ENCODE measurements around the gene NCAPG2. TPM values are rescaled to one million over a fixed set of nuclear protein-coding genes. Genes with fewer than 3 reads are reported as not detected.

NCAPG2 gene
- polyA plus RNA-seq, 1 donor from 2014 or later: 8.3 TPM

- Histone ChIP-seq H3K9me2 (ENCODE audit: insufficient read depth, low read length) (no peaks in the 10 kb centered on the region), H3K4me3 (ENCODE audit: low read length) (no peak overlapping the region), H3K27me3 (ENCODE audit: insufficient read depth, low read depth, low read length) (no peaks in the 10 kb centered on the region), H4K20me1 (ENCODE audit: insufficient read depth) (no peaks in the 10 kb centered on the region), H3K9ac (ENCODE audit: low read length) (no peak overlapping the region), H3F3A (ENCODE audit: insufficient read depth, low read length, poor library complexity, severe bottlenecking) (no peaks in the 10 kb centered on the region), H3K27ac (ENCODE audit: low read length) (no peak overlapping the region), H2AFZ (ENCODE audit: low read depth, low read length) (no peak overlapping the region), H3K79me2 (replicated peaks; ENCODE audit: insufficient read depth, low read length) (no peaks in the 10 kb centered on the region), H3K9me3 (ENCODE audit: low read length) (no peaks in the 10 kb centered on the region), H3K36me3 (ENCODE audit: insufficient read depth, low read length) (no peaks in the 10 kb centered on the region), H3K4me2 (ENCODE audit: low read length) (no peak overlapping the region)
- TF ChIP-seq TAF1 (IDR thresholded peaks at IDR 0.05; ENCODE audit: low read depth): no peak
These were observed 18.1 kb upstream of the NCAPG2 start for GRCh38 chr7:158722574-158723237.

GRCh38 chr7:158720112-158720511 lies 15.5 kb upstream of the NCAPG2 start:
- H3K36me3 ChIP-seq (ENCODE audit: insufficient read depth, low read length): no peaks in the 10 kb centered on the region
- no peak overlapping the region for H3K9ac ChIP-seq (ENCODE audit: low read length)
- H3K9me2 ChIP-seq (ENCODE audit: insufficient read depth, low read length): no peaks in the 10 kb centered on the region
- H3K4me2 ChIP-seq (ENCODE audit: low read length): no peak overlapping the region
- H2AFZ ChIP-seq (ENCODE audit: low read depth, low read length): no peak overlapping the region
- H3K27me3 ChIP-seq (ENCODE audit: insufficient read depth, low read depth, low read length): no peaks in the 10 kb centered on the region
- H3K79me2 ChIP-seq (replicated peaks; ENCODE audit: insufficient read depth, low read length): no peaks in the 10 kb centered on the region
- TF ChIP-seq TAF1 (IDR thresholded peaks at IDR 0.05; ENCODE audit: low read depth) (no peak), POLR2AphosphoS5 (IDR thresholded peaks at IDR 0.05) (no peak), RAD21 (conservative IDR thresholded peaks at IDR 0.05) (no peak)
- no peaks in the 10 kb centered on the region for H3K9me3 ChIP-seq (ENCODE audit: low read length)
- H3F3A ChIP-seq (ENCODE audit: insufficient read depth, low read length, poor library complexity, severe bottlenecking): no peaks in the 10 kb centered on the region
- H3K4me3 ChIP-seq (ENCODE audit: low read length): no peak overlapping the region
- H3K27ac ChIP-seq (ENCODE audit: low read length): no peak overlapping the region
- no peaks in the 10 kb centered on the region for H4K20me1 ChIP-seq (ENCODE audit: insufficient read depth)

- Histone ChIP-seq H3K9me3 (ENCODE audit: low read length) (no peaks in the 10 kb centered on the region), H3K79me2 (replicated peaks; ENCODE audit: insufficient read depth, low read length) (no peaks in the 10 kb centered on the region), H3K9ac (ENCODE audit: low read length) (no peak overlapping the region), H3F3A (ENCODE audit: insufficient read depth, low read length, poor library complexity, severe bottlenecking) (no peaks in the 10 kb centered on the region), H2AFZ (ENCODE audit: low read depth, low read length) (no peak overlapping the region), H3K9me2 (ENCODE audit: insufficient read depth, low read length) (no peaks in the 10 kb centered on the region), H3K36me3 (ENCODE audit: insufficient read depth, low read length) (no peaks in the 10 kb centered on the region), H3K4me3 (ENCODE audit: low read length) (no peak overlapping the region), H3K27ac (ENCODE audit: low read length) (no peak overlapping the region), H4K20me1 (ENCODE audit: insufficient read depth) (no peaks in the 10 kb centered on the region), H3K4me2 (ENCODE audit: low read length) (no peak overlapping the region), H3K27me3 (ENCODE audit: insufficient read depth, low read depth, low read length) (no peaks in the 10 kb centered on the region)
- TF ChIP-seq TAF1 (IDR thresholded peaks at IDR 0.05; ENCODE audit: low read depth) (no peak), REST (IDR thresholded peaks at IDR 0.05; ENCODE audit: borderline replicate concordance) (no peak), RAD21 (conservative IDR thresholded peaks at IDR 0.05) (no peak), MXI1 (conservative IDR thresholded peaks at IDR 0.05; ENCODE audit: poor library complexity, severe bottlenecking) (no peak), POLR2AphosphoS5 (IDR thresholded peaks at IDR 0.05) (no peak), EP300 (conservative IDR thresholded peaks at IDR 0.05; ENCODE audit: poor library complexity, severe bottlenecking) (no peak), EZH2 (IDR thresholded peaks at IDR 0.05; ENCODE audit: borderline replicate concordance, insufficient read depth, low read length, poor library complexity, severe bottlenecking) (no peak), SMC3 (conservative IDR thresholded peaks at IDR 0.05; ENCODE audit: poor library complexity) (no peak), CTCF (IDR thresholded peaks at IDR 0.05; ENCODE audit: poor library complexity, severe bottlenecking) (no peak)
These were observed 12.2 kb upstream of the NCAPG2 start for GRCh38 chr7:158716802-158717201.
